Measurements from ENCODE around the gene MRO. TPM values are rescaled to one million over a fixed set of nuclear protein-coding genes. Genes with fewer than 3 reads are reported as not detected.
A peak's percentile ranks its signal among the peaks of the same experiment; 100 is the strongest.

Gene MRO
- total and polyA plus RNA-seq, 2 of the 8 experiments (the other 6 are each of a cell fraction or from before 2014, with no cell fraction given): 0.65 to 1.0 TPM

GRCh38 chr18:50775726-50776125, 44.1 kb downstream of the MRO start:
- 90% methylated on average over 14 of the region's 14 CpGs; no CpG with 5 or more reads in 1 of the 2 experiments for WGBS, 2 experiments (ENCODE audit: extremely low coverage in 1 of 2, insufficient coverage in 1 of 2, insufficient read length in 1 of 2, insufficient replicate concordance in 2 of 2, low coverage in 1 of 2, low lambda C conversion rate in 2 of 2, missing lambda C conversion rate in 1 of 2)
- CTCF ChIA-PET (ENCODE audit: partially characterized antibody): interaction anchor here (0.6 to 3.9 kb wide), 4 partner anchors 9 to 284 kb away, joined by 3 to 17 read pairs (median 4); no protein-coding TSS in a partner anchor
- H3K14ac ChIP-seq (ENCODE audit: insufficient read length): no peak overlapping the region
- TF ChIP-seq RXRA (IDR thresholded peaks at IDR 0.05; ENCODE audit: insufficient read depth, low read depth, low read length) (no peak), TEAD4 (IDR thresholded peaks at IDR 0.05; ENCODE audit: low read depth, low read length) (no peak), CEBPB (IDR thresholded peaks at IDR 0.05; ENCODE audit: low read depth, low read length) (no peak), SP2 (IDR thresholded peaks at IDR 0.05; ENCODE audit: low read length) (no peak), CBX8 (IDR thresholded peaks at IDR 0.05; ENCODE audit: borderline replicate concordance, low read depth, low read length) (no peak), TCF12 (IDR thresholded peaks at IDR 0.05; ENCODE audit: low read depth, low read length) (no peak), USF2 (IDR thresholded peaks at IDR 0.05; ENCODE audit: low read length) (no peak), MAX (IDR thresholded peaks at IDR 0.05) (no peak), RBBP5 (IDR thresholded peaks at IDR 0.05; ENCODE audit: borderline replicate concordance, low read depth, low read length) (no peak), NANOG (IDR thresholded peaks at IDR 0.05; ENCODE audit: insufficient read depth, low read depth, low read length, poor library complexity, severe bottlenecking) (no peak), HDAC6 (IDR thresholded peaks at IDR 0.05; ENCODE audit: low read depth, low read length) (no peak), SP1 (IDR thresholded peaks at IDR 0.05; ENCODE audit: low read depth, low read length) (no peak), ATF3 (IDR thresholded peaks at IDR 0.05; ENCODE audit: insufficient read depth, low read depth, low read length) (no peak)

More at GRCh38 chr18:50775726-50776125, 44.1 kb downstream of the MRO start:
- Histone ChIP-seq H2BK5ac (ENCODE audit: low read depth, low read length) (no peak overlapping the region; the same call in 1 of the 2 replicates), H3K4me3 (ENCODE audit: extremely low read depth in 1 of 4, insufficient read depth in 2 of 4, low read depth in 3 of 4, low read length in 4 of 4) (no peak overlapping the region), H2AK5ac (ENCODE audit: low read depth, low read length) (no peak overlapping the region), H3K4ac (replicated peaks; ENCODE audit: insufficient read length, low read depth, low read length) (no peak overlapping the region), H3K56ac (replicated peaks; ENCODE audit: insufficient read length, low read depth, low read length) (no peak overlapping the region), H3K9me3 (ENCODE audit: insufficient read depth in 2 of 2, low read depth in 1 of 2, low read length in 1 of 2) (no peaks in the 10 kb centered on the region), H3K27me3 (replicated peaks in 1 of 4; ENCODE audit: control insufficient read depth in 3 of 4, extremely low read depth in 1 of 4, insufficient read depth in 3 of 4, low read length in 3 of 4) (no peaks in the 10 kb centered on the region), H3K23ac (ENCODE audit: insufficient read length) (no peak overlapping the region), H3K79me1 (ENCODE audit: low read depth, low read length) (no peaks in the 10 kb centered on the region), H4K5ac (ENCODE audit: insufficient read length, low read depth, low read length) (no peak overlapping the region), H3K27ac (ENCODE audit: low read depth, low read length) (no peak overlapping the region), H3K18ac (ENCODE audit: extremely low read depth, low read length) (peak overlapping the region; percentile 48; the same call in 1 of the 2 replicates), H2AFZ (ENCODE audit: low read length) (no peak overlapping the region), H3K23me2 (ENCODE audit: low read depth, low read length) (no peaks in the 10 kb centered on the region), H2BK12ac (ENCODE audit: low read depth, low read length) (no peak overlapping the region), H3K36me3 (ENCODE audit: control insufficient read depth in 2 of 4, insufficient read depth in 4 of 4, low read length in 3 of 4) (no peaks in the 10 kb centered on the region), H3K4me1 (replicated peaks in 1 of 4; ENCODE audit: control insufficient read depth in 3 of 4, insufficient read depth in 4 of 4, low read length in 3 of 4) (peaks cover 0 to 5% (median 2%) of the 10 kb centered on the region in 4 experiments; a peak in 3 of 7 replicates), H4K8ac (ENCODE audit: extremely low read depth, insufficient read depth, low read length) (no peak overlapping the region), H4K91ac (replicated peaks; ENCODE audit: insufficient read length, low read length) (no peak overlapping the region), H3K9ac (replicated peaks in 1 of 4; ENCODE audit: extremely low read depth in 1 of 4, low read depth in 3 of 4, low read length in 3 of 4) (no peak overlapping the region), H2BK20ac (ENCODE audit: low read length) (no peak overlapping the region), H3K4me2 (ENCODE audit: insufficient read depth in 1 of 2, low read depth in 2 of 2, low read length in 2 of 2) (no peak overlapping the region), H4K20me1 (replicated peaks in 1 of 2; ENCODE audit: control insufficient read depth in 1 of 2, insufficient read depth in 2 of 2, low read length in 2 of 2) (no peaks in the 10 kb centered on the region), H2BK120ac (replicated peaks; ENCODE audit: low read depth, low read length) (no peak overlapping the region), H2BK15ac (ENCODE audit: low read length) (no peak overlapping the region), H3K79me2 (ENCODE audit: control insufficient read depth in 1 of 2, insufficient read depth in 2 of 2, low read length in 2 of 2) (no peaks in the 10 kb centered on the region)
- POLR2A ChIA-PET (ENCODE audit: partially characterized antibody): no interaction called here
- DNase-seq (ENCODE audit: low read depth in 1 of 2, low spot score in 2 of 2) (no peak), FAIRE-seq (no peak)
